GM23338 (cell line): ENCODE measurements around the gene GLYATL3. TPM values are rescaled to one million over a fixed set of nuclear protein-coding genes. Genes with fewer than 3 reads are reported as not detected.

Source experiments
- ATAC-seq: fragments of 200-7000 bp; cut with Tn5 transposase; 3 replicates; pipeline ENCODE4 v1.9.1; 2020
- DNase-seq: peaks from one replicate; pipeline ENCODE4 v3.0.0-alpha.2; 2015; ENCODE audit warnings: low spot score
- H2AFZ ChIP-seq: fragments of 200-600 bp; sonication (generic); 2 replicates; pipeline ENCODE4 v1.8.0; 2016; ENCODE audit warnings: antibody characterized with exemption, mild to moderate bottlenecking, moderate library complexity
- H3F3A ChIP-seq: fragments of 200-600 bp; sonication (generic); replicated peaks from 2 replicates; pipeline ENCODE4 v1.8.0; 2017; ENCODE audit warnings: antibody characterized with exemption, mixed run types, low read depth
- H3K27ac ChIP-seq: fragments of 200-600 bp; sonication (generic); 2 replicates; pipeline ENCODE4 v1.6.1; 2016; ENCODE audit warnings: low read depth
- H3K27me3 ChIP-seq: fragments of 200-600 bp; sonication (generic); 2 replicates; pipeline ENCODE4 v1.8.0; 2016; ENCODE audit warnings: mild to moderate bottlenecking, mixed run types, moderate library complexity; ENCODE audit not compliant: insufficient read depth
- H3K36me3 ChIP-seq: fragments of 200-600 bp; sonication (generic); 2 replicates; pipeline ENCODE4 v1.8.0; 2016; ENCODE audit warnings: mild to moderate bottlenecking; ENCODE audit not compliant: insufficient read depth
- H3K4me1 ChIP-seq: fragments of 200-600 bp; sonication (generic); 2 replicates; pipeline ENCODE4 v1.8.0; 2016; ENCODE audit warnings: mild to moderate bottlenecking, moderate library complexity; ENCODE audit not compliant: insufficient read depth
- H3K4me2 ChIP-seq: fragments of 200-600 bp; sonication (generic); 2 replicates; pipeline ENCODE4 v1.7.1; 2017; ENCODE audit warnings: mixed run types
- H3K4me3 ChIP-seq: fragments of 200-600 bp; sonication (generic); 2 replicates; pipeline ENCODE4 v1.6.1; 2016; ENCODE audit warnings: mixed run types
- H3K79me2 ChIP-seq: fragments of 200-600 bp; sonication (generic); replicated peaks from 2 replicates; pipeline ENCODE4 v1.8.0; 2017; ENCODE audit warnings: mild to moderate bottlenecking; ENCODE audit not compliant: insufficient read depth
- H3K9me2 ChIP-seq: fragments of 200-600 bp; sonication (generic); 2 replicates; pipeline ENCODE4 v1.8.0; 2017; ENCODE audit not compliant: insufficient read depth
- H4K20me1 ChIP-seq: fragments of 200-600 bp; sonication (generic); replicated peaks from 2 replicates; pipeline ENCODE4 v1.8.0; 2017; ENCODE audit warnings: mild to moderate bottlenecking; ENCODE audit not compliant: insufficient read depth
- H3K27ac Mint-ChIP-seq: 2 replicates; pipeline ENCODE4 v1.8.0; 2020; ENCODE audit warnings: inconsistent platforms, mild to moderate bottlenecking, moderate library complexity, mixed read lengths
- H3K27me3 Mint-ChIP-seq: 3 replicates; pipeline ENCODE4 v1.8.0; 2022; ENCODE audit warnings: low read depth, mild to moderate bottlenecking, moderate library complexity, mixed read lengths, inconsistent platforms; ENCODE audit not compliant: insufficient read depth, poor library complexity
- H3K36me3 Mint-ChIP-seq: 3 replicates; pipeline ENCODE4 v1.8.0; 2021; ENCODE audit warnings: low read depth, mild to moderate bottlenecking, inconsistent platforms, moderate library complexity, mixed read lengths
- H3K4me1 Mint-ChIP-seq: 3 replicates; pipeline ENCODE4 v1.8.0; 2020; ENCODE audit warnings: mild to moderate bottlenecking, inconsistent platforms, mixed read lengths
- H3K4me3 Mint-ChIP-seq: 3 replicates; pipeline ENCODE4 v1.8.0; 2021; ENCODE audit warnings: moderate library complexity, mild to moderate bottlenecking, inconsistent platforms, mixed read lengths
- H3K9me3 Mint-ChIP-seq: 3 replicates; pipeline ENCODE4 v1.8.0; 2020; ENCODE audit warnings: moderate library complexity, mild to moderate bottlenecking, inconsistent platforms, mixed read lengths
- CREB1 ChIP-seq: fragments of 250-450 bp; sonication (Bioruptor Pico); IDR thresholded peaks from 2 replicates; pipeline ENCODE4 v1.5.0; 2020; ENCODE audit warnings: low read depth, mild to moderate bottlenecking, moderate library complexity
- ETS1 ChIP-seq: IDR thresholded peaks from 2 replicates; pipeline ENCODE4 v1.6.1; 2016; ENCODE audit warnings: antibody characterized with exemption
- EZH2phosphoT487 ChIP-seq: fragments of 200-600 bp; sonication (generic); IDR thresholded peaks from one replicate; pipeline ENCODE4 v1.8.1; 2018; ENCODE audit warnings: antibody characterized with exemption; ENCODE audit not compliant: unreplicated experiment
- JUNB ChIP-seq: IDR thresholded peaks from one replicate; pipeline ENCODE4 v1.6.1; 2016; ENCODE audit warnings: antibody characterized with exemption; ENCODE audit not compliant: unreplicated experiment
- STAT1 ChIP-seq: IDR thresholded peaks from one replicate; pipeline ENCODE4 v1.6.1; 2016; ENCODE audit warnings: antibody characterized with exemption; ENCODE audit not compliant: unreplicated experiment
- ZNF114 ChIP-seq: fragments of 250-450 bp; sonication (Bioruptor Pico); IDR thresholded peaks from 2 replicates; pipeline ENCODE4 v1.5.0; 2020; ENCODE audit warnings: mild to moderate bottlenecking, moderate library complexity
- polyA plus RNA-seq: library from polyadenylated mRNA; unstranded; fragments of >200 nt; fragmentation: Nextera tagmentation; extraction: Ambion mirVana; gene quantifications from 2 replicates; pipeline ENCODE4 v1.2.1, GENCODE V29; 2016
- total RNA-seq: library from RNA; depleted of rRNA; stranded (reverse); fragments of >200 nt; shearing (Covaris generic); gene quantifications from 2 replicates; pipeline ENCODE4 v1.2.3, GENCODE V29; 2014
- TF ChIP-seq, protein P1 (sequence below): fragments of 250-450 bp; sonication (Bioruptor Pico); IDR thresholded peaks from 2 replicates; pipeline ENCODE4 v1.5.0; 2020; ENCODE audit warnings: mild to moderate bottlenecking, moderate library complexity

The GLYATL3 gene
- total and polyA plus RNA-seq, 2 experiments from 2014 or later, result not detected

DNA sequence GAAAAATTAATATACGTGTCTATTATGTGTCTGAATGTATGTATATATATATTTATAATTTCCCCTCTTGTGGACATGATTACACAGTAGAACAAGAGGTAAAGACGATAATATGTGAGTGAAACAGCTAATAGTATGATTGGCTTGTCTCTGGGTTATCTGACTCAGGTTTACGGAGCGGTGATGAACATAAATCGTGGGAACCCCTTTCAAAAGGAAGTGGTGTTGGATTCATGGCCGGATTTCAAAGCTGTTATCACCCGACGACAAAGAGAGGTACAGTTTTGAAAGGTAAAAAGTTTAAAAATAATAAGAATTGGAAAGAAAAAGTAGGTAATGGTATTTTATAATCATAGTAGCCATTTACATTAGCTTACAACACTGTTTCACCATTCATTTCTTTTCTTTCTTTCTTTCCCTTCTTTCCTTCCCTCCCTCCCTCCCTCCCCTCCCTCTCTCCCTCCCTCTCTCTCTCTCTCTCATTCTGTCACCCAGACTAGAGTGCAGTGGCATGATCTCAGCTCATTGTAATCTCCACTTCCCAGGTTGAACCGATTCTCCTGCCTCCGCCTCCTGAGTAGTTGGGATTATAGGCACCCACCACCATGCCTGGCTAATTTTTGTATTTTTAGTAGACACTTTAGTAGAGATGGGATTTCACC is 15.9 kb downstream of the GLYATL3 start:
- no peak for ATAC-seq
- peaks cover 4% of the 10 kb centered on the region for H3K4me1 ChIP-seq
- TF ChIP-seq, protein P1, sequence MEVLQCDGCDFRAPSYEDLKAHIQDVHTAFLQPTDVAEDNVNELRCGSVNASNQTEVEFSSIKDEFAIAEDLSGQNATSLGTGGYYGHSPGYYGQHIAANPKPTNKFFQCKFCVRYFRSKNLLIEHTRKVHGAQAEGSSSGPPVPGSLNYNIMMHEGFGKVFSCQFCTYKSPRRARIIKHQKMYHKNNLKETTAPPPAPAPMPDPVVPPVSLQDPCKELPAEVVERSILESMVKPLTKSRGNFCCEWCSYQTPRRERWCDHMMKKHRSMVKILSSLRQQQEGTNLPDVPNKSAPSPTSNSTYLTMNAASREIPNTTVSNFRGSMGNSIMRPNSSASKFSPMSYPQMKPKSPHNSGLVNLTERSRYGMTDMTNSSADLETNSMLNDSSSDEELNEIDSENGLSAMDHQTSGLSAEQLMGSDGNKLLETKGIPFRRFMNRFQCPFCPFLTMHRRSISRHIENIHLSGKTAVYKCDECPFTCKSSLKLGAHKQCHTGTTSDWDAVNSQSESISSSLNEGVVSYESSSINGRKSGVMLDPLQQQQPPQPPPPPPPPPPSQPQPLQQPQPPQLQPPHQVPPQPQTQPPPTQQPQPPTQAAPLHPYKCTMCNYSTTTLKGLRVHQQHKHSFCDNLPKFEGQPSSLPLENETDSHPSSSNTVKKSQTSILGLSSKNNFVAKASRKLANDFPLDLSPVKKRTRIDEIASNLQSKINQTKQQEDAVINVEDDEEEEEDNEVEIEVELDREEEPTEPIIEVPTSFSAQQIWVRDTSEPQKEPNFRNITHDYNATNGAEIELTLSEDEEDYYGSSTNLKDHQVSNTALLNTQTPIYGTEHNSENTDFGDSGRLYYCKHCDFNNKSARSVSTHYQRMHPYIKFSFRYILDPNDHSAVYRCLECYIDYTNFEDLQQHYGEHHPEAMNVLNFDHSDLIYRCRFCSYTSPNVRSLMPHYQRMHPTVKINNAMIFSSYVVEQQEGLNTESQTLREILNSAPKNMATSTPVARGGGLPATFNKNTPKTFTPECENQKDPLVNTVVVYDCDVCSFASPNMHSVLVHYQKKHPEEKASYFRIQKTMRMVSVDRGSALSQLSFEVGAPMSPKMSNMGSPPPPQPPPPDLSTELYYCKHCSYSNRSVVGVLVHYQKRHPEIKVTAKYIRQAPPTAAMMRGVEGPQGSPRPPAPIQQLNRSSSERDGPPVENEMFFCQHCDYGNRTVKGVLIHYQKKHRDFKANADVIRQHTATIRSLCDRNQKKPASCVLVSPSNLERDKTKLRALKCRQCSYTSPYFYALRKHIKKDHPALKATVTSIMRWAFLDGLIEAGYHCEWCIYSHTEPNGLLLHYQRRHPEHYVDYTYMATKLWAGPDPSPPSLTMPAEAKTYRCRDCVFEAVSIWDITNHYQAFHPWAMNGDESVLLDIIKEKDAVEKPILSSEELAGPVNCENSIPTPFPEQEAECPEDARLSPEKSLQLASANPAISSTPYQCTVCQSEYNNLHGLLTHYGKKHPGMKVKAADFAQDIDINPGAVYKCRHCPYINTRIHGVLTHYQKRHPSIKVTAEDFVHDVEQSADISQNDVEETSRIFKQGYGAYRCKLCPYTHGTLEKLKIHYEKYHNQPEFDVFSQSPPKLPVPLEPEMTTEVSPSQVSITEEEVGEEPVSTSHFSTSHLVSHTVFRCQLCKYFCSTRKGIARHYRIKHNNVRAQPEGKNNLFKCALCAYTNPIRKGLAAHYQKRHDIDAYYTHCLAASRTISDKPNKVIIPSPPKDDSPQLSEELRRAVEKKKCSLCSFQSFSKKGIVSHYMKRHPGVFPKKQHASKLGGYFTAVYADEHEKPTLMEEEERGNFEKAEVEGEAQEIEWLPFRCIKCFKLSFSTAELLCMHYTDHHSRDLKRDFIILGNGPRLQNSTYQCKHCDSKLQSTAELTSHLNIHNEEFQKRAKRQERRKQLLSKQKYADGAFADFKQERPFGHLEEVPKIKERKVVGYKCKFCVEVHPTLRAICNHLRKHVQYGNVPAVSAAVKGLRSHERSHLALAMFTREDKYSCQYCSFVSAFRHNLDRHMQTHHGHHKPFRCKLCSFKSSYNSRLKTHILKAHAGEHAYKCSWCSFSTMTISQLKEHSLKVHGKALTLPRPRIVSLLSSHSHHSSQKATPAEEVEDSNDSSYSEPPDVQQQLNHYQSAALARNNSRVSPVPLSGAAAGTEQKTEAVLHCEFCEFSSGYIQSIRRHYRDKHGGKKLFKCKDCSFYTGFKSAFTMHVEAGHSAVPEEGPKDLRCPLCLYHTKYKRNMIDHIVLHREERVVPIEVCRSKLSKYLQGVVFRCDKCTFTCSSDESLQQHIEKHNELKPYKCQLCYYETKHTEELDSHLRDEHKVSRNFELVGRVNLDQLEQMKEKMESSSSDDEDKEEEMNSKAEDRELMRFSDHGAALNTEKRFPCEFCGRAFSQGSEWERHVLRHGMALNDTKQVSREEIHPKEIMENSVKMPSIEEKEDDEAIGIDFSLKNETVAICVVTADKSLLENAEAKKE (CRISPR knock-in tag), result no peak
- no peak overlapping the region for H3K4me3 Mint-ChIP-seq
- H3K4me1 Mint-ChIP-seq, result peaks cover 11% of the 10 kb centered on the region; the same call in 2 of the 3 replicates
- no peak overlapping the region for H3K4me3 ChIP-seq
- no peaks in the 10 kb centered on the region for H3K36me3 Mint-ChIP-seq
- peaks cover 2% of the 10 kb centered on the region for H3K27me3 Mint-ChIP-seq
- no peak overlapping the region for H3K27ac Mint-ChIP-seq
- H3K36me3 ChIP-seq, result no peaks in the 10 kb centered on the region
- no peaks in the 10 kb centered on the region for H3K79me2 ChIP-seq
- no peaks in the 10 kb centered on the region for H3K9me3 Mint-ChIP-seq
- H3K27me3 ChIP-seq, result no peaks in the 10 kb centered on the region
- H3F3A ChIP-seq, result no peaks in the 10 kb centered on the region
- no peak overlapping the region for H3K4me2 ChIP-seq
- DNase-seq, result no peak
- no peaks in the 10 kb centered on the region for H3K9me2 ChIP-seq
- H2AFZ ChIP-seq, result no peak overlapping the region; the same call in 1 of the 2 replicates
- H3K27ac ChIP-seq, result no peak overlapping the region
- H4K20me1 ChIP-seq, result no peaks in the 10 kb centered on the region

GRCh38 chr6:49516147-49516505 is 16.4 kb downstream of the GLYATL3 start:
- no peak overlapping the region for H3K4me3 ChIP-seq
- no peak for DNase-seq
- peaks cover 4% of the 10 kb centered on the region for H3K4me1 ChIP-seq
- H3K4me3 Mint-ChIP-seq, result no peak overlapping the region
- peaks cover 2% of the 10 kb centered on the region for H3K27me3 Mint-ChIP-seq
- H4K20me1 ChIP-seq, result no peaks in the 10 kb centered on the region
- no peak overlapping the region for H3K4me2 ChIP-seq
- no peak overlapping the region for H3K27ac ChIP-seq
- H3K27me3 ChIP-seq, result no peaks in the 10 kb centered on the region
- H3K9me3 Mint-ChIP-seq, result no peaks in the 10 kb centered on the region
- no peaks in the 10 kb centered on the region for H3K9me2 ChIP-seq
- peaks cover 11% of the 10 kb centered on the region; the same call in 2 of the 3 replicates for H3K4me1 Mint-ChIP-seq
- no peak overlapping the region; the same call in 1 of the 2 replicates for H2AFZ ChIP-seq
- TF ChIP-seq EZH2phosphoT487, result no peak
- TF ChIP-seq ETS1, result no peak
- no peak for TF ChIP-seq ZNF114 (CRISPR knock-in tag)
- TF ChIP-seq JUNB, result no peak
- TF ChIP-seq CREB1 (CRISPR knock-in tag), result no peak
- TF ChIP-seq STAT1, result no peak
- no peak for ATAC-seq
- H3K36me3 ChIP-seq, result no peaks in the 10 kb centered on the region
- no peaks in the 10 kb centered on the region for H3F3A ChIP-seq
- no peaks in the 10 kb centered on the region for H3K79me2 ChIP-seq
- no peak overlapping the region for H3K27ac Mint-ChIP-seq
- no peaks in the 10 kb centered on the region for H3K36me3 Mint-ChIP-seq
